ENCODE data around the gene P2RX6. TPM values are rescaled to one million over a fixed set of nuclear protein-coding genes. Genes with fewer than 3 reads are reported as not detected.

The P2RX6 gene
- total RNA-seq, 2 experiments from 2014 or later = 0.14 to 0.69 TPM

DNA sequence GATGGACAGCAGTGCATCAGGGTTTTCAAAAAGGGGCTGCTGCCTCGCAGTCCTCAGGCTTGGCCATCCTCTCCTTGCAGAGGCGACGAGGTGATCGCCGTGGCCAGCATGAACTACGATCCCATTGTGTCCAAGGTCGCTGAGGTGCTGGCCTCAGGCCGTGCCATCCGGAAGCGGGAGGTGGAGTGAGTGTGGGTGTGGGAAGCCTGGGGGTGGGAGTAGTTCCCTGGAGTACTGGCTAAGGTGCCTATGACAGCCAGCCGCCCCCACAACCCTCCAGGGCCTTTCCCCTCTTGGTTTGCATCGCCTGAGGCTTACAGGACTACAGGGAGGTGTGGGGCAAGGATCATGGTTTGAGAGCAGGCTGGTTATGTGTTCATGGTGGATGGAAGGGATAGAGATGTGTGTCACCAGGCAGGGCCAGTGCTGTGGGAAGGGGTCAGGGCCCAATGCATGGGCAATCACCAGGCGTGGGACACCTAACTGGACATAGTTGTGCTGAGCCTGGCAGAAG is 35.0 kb upstream of the P2RX6 start:
- ChIA-PET POLR2A (interaction anchor here (0.7 to 4.6 kb wide), 2 partner anchors 10 to 20 kb away, joined by 3 to 25 read pairs; no protein-coding TSS in a partner anchor), CTCF (no interaction called here)
- H3K36me3 Mint-ChIP-seq (ENCODE audit: low read depth) = peaks cover 10% of the 10 kb centered on the region
- TF ChIP-seq, protein P1, sequence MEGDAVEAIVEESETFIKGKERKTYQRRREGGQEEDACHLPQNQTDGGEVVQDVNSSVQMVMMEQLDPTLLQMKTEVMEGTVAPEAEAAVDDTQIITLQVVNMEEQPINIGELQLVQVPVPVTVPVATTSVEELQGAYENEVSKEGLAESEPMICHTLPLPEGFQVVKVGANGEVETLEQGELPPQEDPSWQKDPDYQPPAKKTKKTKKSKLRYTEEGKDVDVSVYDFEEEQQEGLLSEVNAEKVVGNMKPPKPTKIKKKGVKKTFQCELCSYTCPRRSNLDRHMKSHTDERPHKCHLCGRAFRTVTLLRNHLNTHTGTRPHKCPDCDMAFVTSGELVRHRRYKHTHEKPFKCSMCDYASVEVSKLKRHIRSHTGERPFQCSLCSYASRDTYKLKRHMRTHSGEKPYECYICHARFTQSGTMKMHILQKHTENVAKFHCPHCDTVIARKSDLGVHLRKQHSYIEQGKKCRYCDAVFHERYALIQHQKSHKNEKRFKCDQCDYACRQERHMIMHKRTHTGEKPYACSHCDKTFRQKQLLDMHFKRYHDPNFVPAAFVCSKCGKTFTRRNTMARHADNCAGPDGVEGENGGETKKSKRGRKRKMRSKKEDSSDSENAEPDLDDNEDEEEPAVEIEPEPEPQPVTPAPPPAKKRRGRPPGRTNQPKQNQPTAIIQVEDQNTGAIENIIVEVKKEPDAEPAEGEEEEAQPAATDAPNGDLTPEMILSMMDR (IDR thresholded peaks at IDR 0.05) = no peak
- DNase-seq (no peak), ATAC-seq (ENCODE audit: poor library complexity) (no peak)
- H3K27me3 ChIP-seq (ENCODE audit: control insufficient read depth in 1 of 2, insufficient read depth in 2 of 2, low read length in 2 of 2) = no peaks in the 10 kb centered on the region
- intact Hi-C loops (cut with DNase I, micrococcal nuclease) = loop anchor here (5.0 to 10.0 kb wide), 3 partner anchors 63 to 125 kb away; partner anchors contain the start of genes CRKL (in 1 of the 2), PI4KA (in 1 of the 2) and SNAP29 (in 1 of the 2)
- peaks cover 11% of the 10 kb centered on the region for H3K36me3 ChIP-seq (ENCODE audit: insufficient read depth, low read length)
- H3K4me1 ChIP-seq (ENCODE audit: insufficient read depth, low read length) = peaks cover 49% of the 10 kb centered on the region
- H3K4me3 ChIP-seq (ENCODE audit: low read length) = no peak overlapping the region
- H3K27me3 Mint-ChIP-seq = no peaks in the 10 kb centered on the region
- H3K9me3 Mint-ChIP-seq = no peaks in the 10 kb centered on the region
- no peak overlapping the region for H3K27ac ChIP-seq (ENCODE audit: low read depth in 1 of 2, low read length in 2 of 2)
- peaks cover 48% of the 10 kb centered on the region for H3K4me1 Mint-ChIP-seq (ENCODE audit: low read depth)
- H3K27ac Mint-ChIP-seq = peak overlapping the region; percentile 87
- H3K4me3 Mint-ChIP-seq = peak overlapping the region; percentile 97
- H3K9me3 ChIP-seq (ENCODE audit: control insufficient read depth in 1 of 2, insufficient read depth in 1 of 2, low read length in 2 of 2) = peaks cover 6 to 18% of the 10 kb centered on the region in 2 experiments

DNA sequence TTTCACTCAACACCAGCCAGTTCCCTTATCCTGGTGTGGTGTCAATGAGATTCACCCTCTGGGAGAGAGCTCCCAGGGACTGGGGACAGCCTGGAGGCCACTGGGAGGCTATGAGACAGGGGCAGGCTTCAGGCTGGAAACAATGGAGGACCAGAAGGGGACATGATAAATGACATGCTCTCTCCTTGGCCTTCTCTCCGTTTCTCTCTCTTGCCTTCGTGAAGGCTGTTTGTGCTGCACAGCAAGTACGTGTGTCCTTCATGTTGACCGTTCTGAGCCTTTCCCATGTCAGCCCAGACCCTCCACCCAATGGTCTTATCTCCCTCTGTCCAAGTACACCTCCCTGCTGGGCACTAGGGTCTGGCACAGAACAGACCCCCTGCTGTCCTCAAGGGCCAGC is 34.4 kb upstream of the P2RX6 start:
- no peak for ATAC-seq (ENCODE audit: poor library complexity)
- no peak overlapping the region for H3K27ac ChIP-seq (ENCODE audit: low read depth in 1 of 2, low read length in 2 of 2)
- Mint-ChIP-seq H3K4me1 (ENCODE audit: low read depth) (peaks cover 48% of the 10 kb centered on the region), H3K9me3 (no peaks in the 10 kb centered on the region), H3K4me3 (peak overlapping the region; percentile 97), H3K27ac (peak overlapping the region; percentile 87), H3K27me3 (no peaks in the 10 kb centered on the region), H3K36me3 (ENCODE audit: low read depth) (peaks cover 10% of the 10 kb centered on the region)
- peaks cover 14% of the 10 kb centered on the region for H3K36me3 ChIP-seq (ENCODE audit: insufficient read depth, low read length)
- no peak for DNase-seq
- intact Hi-C loops (cut with DNase I, micrococcal nuclease) = loop anchor here (5.0 to 10.0 kb wide), 2 partner anchors 63 to 126 kb away; partner anchors contain the start of genes CRKL (in 1 of the 2), PI4KA (in 1 of the 2) and SNAP29 (in 1 of the 2)
- CTCF ChIA-PET = no interaction called here
- TF ChIP-seq, protein P1 (IDR thresholded peaks at IDR 0.05) = no peak
- no peaks in the 10 kb centered on the region for H3K27me3 ChIP-seq (ENCODE audit: control insufficient read depth in 1 of 2, insufficient read depth in 2 of 2, low read length in 2 of 2)
- no peak overlapping the region for H3K4me3 ChIP-seq (ENCODE audit: low read length)
- H3K4me1 ChIP-seq (ENCODE audit: insufficient read depth, low read length) = peaks cover 49% of the 10 kb centered on the region
- H3K9me3 ChIP-seq (ENCODE audit: control insufficient read depth in 1 of 2, insufficient read depth in 1 of 2, low read length in 2 of 2) = peaks cover 6 to 18% of the 10 kb centered on the region in 2 experiments
- POLR2A ChIA-PET = interaction anchor here (0.7 to 4.6 kb wide), 3 partner anchors 9 to 22 kb away, joined by 3 to 25 read pairs (median 16); partner anchors contain the start of gene THAP7

DNA sequence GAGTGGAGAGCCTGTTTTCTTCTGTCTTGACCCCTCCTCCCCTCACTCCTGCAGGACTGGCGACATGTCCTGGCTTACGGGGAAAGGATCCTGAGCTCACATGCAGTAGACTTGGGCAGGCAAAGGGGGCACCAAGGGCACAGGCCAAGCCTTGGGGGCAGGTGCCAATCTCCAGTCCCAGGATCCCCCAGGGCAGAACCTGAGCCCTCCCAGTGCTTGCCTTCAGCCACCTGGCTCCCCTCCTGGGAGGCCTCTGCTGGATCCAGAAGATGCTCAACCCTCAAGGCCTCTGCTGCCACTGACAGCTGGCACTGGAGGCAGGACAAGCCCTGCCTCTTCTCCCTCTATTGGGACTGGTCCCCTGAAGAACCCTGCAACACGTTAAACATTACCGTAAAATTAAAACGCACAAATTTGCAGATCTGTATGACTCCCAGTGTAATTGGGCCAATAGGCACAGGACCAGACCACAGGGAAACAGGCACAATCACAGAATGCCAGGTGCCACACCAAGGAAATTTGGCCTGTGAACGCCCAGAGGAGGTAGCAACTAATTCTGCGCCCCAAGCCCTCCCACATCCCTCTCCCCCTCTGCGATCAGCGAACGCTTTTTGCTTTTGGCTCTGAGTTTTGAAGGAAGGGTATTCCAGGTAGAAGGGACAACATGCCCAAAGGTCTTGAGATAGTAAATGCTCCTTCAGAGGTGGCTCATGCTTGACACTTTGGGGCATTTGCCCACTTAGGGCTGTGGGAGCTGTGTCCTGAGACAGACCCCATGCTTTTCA is 33.8 kb upstream of the P2RX6 start:
- H3K36me3 ChIP-seq (ENCODE audit: insufficient read depth, low read length) = peaks cover 19% of the 10 kb centered on the region
- H3K27ac Mint-ChIP-seq = peak overlapping the region; percentile 87
- peaks cover 49% of the 10 kb centered on the region for H3K4me1 ChIP-seq (ENCODE audit: insufficient read depth, low read length)
- intact Hi-C loops (cut with DNase I, micrococcal nuclease) = loop anchor here (1.0 to 10.0 kb wide), 3 partner anchors 21 to 126 kb away; partner anchors contain the start of genes THAP7 (in 2 of the 2), CRKL (in 1 of the 2), PI4KA (in 1 of the 2) and SNAP29 (in 1 of the 2)
- H3K9me3 ChIP-seq (ENCODE audit: control insufficient read depth in 1 of 2, insufficient read depth in 1 of 2, low read length in 2 of 2) = peaks cover 6 to 18% of the 10 kb centered on the region in 2 experiments
- H3K36me3 Mint-ChIP-seq (ENCODE audit: low read depth) = peaks cover 11% of the 10 kb centered on the region
- ChIA-PET CTCF (interaction anchor here (1.5 kb wide), 1 partner anchor 22 kb away, joined by 7 read pairs; no protein-coding TSS in a partner anchor), POLR2A (interaction anchor here (0.7 to 4.6 kb wide), 3 partner anchors 9 to 21 kb away, joined by 3 to 25 read pairs (median 16); partner anchors contain the start of gene THAP7)
- peaks cover 48% of the 10 kb centered on the region for H3K4me1 Mint-ChIP-seq (ENCODE audit: low read depth)
- H3K27me3 Mint-ChIP-seq = no peaks in the 10 kb centered on the region
- ATAC-seq (ENCODE audit: poor library complexity) (no peak), DNase-seq (no peak)
- H3K27me3 ChIP-seq (ENCODE audit: control insufficient read depth in 1 of 2, insufficient read depth in 2 of 2, low read length in 2 of 2) = no peaks in the 10 kb centered on the region
- TF ChIP-seq, protein P1 (IDR thresholded peaks at IDR 0.05) = no peak
- H3K9me3 Mint-ChIP-seq = no peaks in the 10 kb centered on the region
- peak overlapping the region; percentile 76 for H3K4me3 ChIP-seq (ENCODE audit: low read length)
- peak overlapping the region; percentile 69 to 80 for H3K27ac ChIP-seq (ENCODE audit: low read depth in 1 of 2, low read length in 2 of 2)
- H3K4me3 Mint-ChIP-seq = peak overlapping the region; percentile 97
